ENCODE data around the gene SPDL1.
A peak's percentile ranks its signal among the peaks of the same experiment; 100 is the strongest.

SPDL1 gene

DNA sequence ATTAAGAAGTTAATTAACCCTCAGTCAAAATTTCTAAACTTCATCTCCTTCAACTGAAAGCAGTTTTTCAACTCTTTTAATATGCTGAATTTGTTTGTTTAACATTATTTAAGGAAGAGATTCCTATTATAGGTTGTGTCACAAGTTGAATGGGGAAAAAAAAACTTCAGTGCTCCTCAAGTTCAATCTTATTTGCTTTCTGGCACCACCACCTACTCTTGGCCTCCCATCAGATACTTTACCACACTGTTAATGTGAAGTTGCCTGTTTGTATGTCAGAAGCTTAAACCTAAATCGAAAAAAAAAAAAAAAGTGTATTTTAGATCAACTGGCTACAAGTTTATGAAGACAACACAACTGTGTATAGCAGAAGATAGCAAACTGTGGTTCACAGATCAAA is 49.4 kb downstream of the SPDL1 start:
- DNase-seq, result no peak

DNA sequence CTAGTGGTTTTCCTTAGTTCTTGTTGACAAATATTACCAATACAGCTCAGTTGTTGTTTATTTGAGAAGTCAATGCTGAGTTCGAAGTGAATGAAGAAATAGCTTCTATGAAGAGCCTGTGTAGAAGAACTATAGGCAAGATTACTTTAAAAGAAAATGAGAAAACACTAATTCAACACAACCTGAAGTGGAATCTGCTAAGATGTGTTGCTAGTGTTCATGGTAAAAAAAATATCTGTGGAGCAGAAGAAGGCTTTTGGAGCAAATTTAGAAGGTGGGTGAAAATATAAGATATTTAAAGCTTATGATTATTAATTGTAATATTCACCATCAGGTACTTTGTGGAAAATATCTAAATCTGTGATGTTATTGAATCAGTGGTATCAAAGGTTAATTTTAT is 51.0 kb downstream of the SPDL1 start:
- DNase-seq, result no peak

DNA sequence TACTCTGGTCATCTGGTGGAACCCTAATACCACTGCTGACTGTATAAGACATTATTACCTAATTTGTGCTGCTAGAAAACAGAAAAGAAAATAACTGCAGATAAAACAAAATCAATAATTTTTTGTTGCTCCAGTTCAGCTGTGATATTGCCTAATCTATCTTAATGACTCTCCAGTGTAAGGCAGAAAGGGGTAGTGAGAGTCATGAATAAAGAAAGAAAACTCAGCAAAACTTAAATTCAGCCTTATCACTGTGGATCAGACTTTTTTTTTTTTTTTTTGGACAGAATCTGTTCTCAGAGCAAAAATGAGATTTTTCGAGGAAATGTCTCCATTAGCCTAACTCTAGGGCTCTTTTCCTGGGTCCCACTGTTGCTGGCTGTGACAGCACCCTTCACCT is 52.4 kb downstream of the SPDL1 start:
- DNase-seq, result no peak

DNA sequence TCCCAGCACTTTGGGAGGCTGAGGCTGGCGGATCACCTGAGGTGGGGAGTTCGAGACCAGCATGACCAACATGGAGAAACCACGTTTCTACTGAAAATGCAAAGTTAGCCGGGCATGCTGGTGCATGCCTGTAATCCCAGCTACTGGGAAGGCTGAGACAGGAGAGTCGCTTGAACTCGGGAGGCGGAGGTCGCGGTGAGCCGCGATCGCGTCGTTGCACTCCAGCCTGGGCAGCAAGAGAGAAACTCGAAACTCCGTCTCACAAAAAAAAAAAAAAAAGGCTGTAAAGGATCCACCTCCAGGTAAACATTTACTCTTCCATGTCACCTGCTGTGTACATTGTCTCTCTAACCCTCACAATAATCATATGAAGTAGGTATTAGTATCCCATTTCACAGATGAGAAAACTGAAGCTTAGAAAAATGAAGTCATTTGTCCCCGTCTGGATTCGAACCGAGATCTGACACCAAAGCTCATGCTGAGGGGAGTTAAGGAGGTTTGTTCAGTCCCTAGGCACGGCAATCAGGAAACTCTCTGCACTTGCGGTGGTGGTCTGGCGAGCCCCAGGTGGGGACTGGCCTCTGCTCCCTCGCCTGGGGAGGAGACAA is 53.0 kb downstream of the SPDL1 start:
- DNase-seq, result no peak

DNA sequence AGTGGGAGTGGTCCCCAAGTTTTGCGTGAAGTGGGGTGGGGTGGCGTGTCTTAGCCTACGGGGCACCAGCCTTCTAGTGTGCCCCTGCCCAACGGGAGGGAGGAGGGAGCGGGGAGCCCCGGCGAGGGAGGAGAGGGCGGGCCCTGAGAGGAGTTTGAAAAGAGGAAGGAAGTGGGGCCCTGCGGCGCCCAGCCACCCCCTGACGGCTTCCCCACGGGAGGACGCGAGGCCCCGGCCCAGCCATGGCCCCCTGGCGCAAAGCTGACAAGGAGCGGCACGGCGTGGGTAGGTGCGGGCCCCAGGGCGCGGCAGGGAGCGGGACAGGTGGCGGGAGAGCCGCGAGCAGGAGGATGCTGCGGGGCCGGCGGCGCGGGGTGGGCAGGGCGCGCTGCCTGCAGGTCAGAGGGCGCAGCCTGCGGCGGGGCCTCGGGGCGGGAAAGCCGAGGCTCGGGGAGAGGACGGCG is 53.5 kb downstream of the SPDL1 start, which contains the start of gene DOCK2:
TSS of gene DOCK2 (plus strand) at position 191 of the 464 bp plus-strand sequence. CDS start at position 243, 52 bp downstream.
- DNase-seq, result peak; percentile 70 to 75

DNA sequence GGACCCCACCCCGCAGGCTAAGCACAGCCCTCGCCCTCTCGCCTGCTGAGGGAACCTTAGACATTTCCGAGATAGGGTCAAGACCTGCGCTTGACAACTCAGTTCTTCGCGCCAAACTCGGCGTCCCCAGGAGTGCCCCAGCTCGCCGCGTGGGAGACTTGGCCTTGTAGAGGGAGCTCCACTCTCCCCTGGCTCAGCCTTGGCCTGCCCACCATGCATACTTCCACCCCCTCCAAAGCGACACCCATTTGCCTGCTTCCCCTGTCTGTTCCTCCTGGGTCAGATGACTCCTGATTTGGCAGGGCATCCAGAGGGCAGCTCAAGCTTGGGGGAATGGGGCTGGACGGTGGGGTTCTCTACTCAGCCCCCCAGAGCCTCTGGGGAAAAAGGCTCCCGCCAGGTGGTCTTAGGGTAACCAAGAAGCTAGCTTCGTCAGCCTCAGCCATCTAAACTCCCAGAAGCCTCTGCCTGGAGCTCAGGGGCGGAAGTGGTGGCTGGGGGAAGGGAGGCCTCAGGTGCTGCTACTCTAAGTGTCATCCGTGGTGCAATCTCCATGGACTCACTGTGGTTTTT is 54.1 kb downstream of the SPDL1 start:
- DNase-seq, result peak; percentile 71 to 73

DNA sequence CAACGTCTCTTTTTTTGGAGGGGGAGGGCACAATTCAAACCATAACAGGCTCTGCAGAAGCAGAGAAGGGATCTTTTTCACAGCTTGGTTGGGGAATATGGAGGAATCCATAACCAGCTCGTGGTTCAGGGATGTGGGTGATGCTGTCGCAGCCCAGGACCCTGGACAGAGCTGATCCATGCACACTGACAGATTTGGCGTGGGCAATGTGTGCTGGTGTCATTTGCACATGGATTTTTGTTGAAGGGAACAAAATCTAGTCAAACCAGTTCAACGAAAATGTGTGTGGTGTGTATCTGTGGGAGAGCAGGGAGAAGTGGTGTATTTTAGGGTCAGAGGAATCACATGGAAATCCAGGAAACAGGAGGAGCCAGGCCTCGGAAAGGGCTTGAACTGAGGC is 57.7 kb downstream of the SPDL1 start:
- DNase-seq, result no peak

DNA sequence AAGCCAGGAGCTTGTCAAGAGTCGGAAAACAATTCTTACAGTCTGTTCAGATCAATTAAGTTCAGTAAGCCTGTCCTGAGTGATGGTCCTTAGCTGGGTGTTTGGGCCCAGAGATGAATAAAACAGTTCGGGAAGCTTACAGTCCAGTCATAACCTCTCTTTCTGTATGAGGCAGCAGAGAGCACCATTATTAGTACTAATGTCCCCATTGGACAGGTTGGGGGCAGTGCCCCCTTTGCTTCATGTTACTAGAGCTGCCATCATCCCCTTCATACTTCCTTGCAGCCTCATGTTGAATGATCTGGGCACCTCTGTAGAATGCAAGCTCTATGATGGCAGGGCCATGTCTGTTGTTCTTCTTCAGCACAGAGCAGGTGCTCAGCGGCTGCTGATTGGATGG is 63.3 kb downstream of the SPDL1 start:
- no peak for DNase-seq

DNA sequence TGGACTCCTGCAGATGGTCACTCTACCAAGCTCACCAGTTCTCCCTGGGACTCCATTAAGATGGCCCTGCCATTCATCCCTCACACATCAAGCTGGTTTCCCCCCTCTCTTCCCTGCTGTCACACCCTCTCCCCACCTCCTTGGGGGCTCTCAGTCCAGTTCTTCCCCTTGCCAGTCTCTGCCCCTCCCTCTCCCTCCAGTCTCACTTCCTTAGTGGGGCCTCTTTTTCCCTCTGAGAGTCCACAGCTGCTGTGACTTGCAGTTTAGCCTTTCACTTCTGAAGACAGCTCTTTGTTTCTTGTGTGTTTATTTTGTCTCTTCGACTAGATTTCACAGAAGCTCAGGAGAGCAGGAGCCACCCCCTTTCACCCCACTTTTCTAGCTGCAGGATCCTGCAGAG is 64.0 kb downstream of the SPDL1 start:
- DNase-seq, result no peak

DNA sequence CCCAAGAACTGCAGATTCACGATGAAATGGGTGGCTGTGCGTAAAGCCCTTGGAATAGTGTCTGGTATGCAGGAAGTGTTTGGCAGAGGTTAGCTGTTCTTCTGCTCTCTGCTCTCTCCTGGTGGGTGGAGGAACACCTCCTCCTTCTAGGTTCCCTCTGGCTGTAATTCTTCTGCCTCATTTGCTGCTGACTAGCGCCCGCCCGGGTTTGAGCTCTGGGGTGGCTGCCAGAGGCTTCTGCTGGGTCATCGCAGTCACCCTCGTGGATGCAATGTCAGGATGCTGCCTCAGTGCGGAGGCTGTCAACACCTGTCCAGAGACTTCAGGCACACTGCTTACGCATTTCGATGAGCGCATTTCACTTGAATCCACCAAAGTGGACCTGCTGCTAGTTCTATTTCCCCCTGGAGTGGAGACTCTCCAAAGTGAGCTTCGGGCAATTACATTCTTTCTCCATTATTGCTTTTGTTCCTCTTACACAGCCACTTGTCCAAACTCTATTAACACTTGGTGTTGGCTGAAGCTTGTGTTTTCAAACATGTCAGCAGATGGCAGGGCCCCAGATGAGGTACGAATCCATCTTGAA is 65.2 kb downstream of the SPDL1 start:
- no peak for DNase-seq

DNA sequence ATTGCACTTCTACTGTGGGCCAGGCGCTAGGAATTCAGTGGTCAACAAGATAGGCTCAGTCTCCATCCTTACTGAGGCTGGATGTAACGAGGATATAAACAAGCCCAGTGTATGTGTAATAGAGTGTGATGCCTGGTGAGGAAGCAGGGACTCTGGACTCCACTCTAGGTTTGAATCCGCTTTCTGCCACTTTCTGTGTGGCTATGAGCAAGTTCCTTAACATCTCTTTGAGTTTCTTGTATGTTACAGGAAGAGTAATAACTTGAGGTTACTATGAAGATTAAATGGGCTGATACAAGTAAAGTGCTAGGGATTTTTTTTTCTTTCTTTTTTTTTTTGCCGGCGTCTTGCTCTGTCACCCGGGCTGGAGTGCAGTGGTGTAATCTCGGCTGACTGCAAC is 65.9 kb downstream of the SPDL1 start:
- no peak for DNase-seq

DNA sequence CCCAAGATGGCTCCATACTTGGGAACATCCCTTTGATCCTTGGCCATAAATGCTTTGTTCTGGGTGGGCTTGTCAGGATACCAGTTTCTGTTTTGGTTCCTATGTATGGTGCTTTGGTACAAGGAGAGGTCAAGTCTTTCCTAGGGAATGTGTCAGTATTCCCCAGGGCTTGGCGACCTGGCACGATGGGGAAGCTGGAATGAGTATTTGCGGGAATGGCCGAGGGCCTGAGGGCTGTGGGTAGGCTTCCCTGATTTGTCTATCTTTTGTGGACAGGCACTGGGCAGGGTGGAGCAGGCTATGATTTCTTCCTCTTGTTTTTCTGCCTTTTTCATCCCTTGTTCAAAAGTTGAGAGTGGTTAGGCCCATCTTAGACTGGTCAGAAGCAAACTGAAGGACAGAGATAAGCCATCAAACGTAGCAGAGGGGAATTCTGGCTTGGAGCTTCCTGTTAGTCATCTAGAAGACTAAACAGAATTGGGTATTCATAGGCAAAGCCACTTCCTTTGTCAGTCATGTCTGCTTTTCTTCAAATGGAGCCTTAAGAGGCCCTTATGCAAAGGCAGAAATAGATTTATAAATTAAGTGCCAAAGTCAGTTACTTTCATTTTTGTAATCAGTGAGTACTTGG is 67.2 kb downstream of the SPDL1 start:
- peak in 1 of 2 donors; percentile 51 for DNase-seq

DNA sequence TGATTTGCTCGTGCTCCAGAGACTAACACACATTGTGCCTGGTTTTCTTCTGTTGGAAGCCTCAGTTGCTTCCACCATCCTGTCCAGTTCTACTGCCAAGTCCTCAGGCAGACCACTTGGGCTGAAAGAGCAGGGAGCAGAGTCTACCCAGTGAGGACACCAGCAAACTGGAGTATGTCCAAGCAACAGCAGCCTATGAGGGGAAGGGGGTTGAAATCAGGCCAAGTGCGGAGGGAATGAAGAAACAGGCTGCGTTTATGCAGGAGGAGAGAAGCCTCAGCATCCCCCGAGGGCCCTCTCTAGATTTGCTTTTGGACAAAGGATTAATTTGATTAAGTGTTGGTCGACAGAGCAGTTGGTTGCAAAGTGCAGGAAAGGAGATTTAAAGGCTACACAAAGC is 68.0 kb downstream of the SPDL1 start:
- no peak for DNase-seq

DNA sequence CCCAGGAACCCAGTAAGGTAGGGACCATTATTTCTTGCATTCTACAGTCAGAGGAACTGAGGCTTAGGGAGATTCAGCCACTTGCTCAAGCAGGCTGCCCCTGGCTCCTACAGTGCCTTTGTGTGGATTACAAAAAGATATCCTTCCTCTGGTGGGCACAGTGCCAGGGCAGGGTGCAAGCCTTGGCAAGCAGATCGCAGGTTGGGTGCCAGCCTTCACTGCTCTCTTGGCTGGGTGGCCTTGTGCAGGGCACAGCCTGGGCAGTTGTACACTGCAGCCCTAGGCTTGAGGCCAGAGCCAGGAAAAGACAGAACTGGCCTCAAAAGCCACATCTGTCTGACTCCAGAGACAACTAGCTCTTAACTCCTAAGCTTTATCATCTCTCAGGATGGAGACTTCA is 68.5 kb downstream of the SPDL1 start:
- no peak for DNase-seq

DNA sequence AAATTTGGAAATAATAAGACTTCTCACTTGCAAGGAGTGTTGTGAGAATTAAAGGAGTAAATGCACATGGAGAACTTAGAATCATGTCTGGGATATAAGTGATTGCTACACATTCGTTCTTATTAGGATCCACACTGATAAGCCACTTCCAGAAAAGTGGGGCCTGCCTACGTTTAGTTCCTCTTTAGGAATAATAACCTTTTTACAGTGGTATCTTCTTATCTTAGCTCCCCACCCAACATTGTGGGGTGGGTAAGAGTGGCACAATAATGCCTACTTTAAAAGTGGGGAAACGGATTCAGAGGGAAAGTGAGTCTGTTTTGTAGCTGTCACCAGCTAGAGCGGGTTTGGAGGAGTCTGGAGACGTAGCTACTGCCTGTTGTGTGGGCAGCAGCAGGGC is 69.5 kb downstream of the SPDL1 start:
- DNase-seq, result no peak

Data from CD4-positive, alpha-beta T cell treated with Interleukin-1 beta for 1 hour (primary cell).